ENCODE results near the gene RANBP6. TPM values are rescaled to one million over a fixed set of nuclear protein-coding genes. Genes with fewer than 3 reads are reported as not detected.

The RANBP6 gene
- polyA plus RNA-seq, 1 donor, result 21.2 TPM

- DNase-seq, result peak; percentile 97 to 98
- 5% methylated on average over 4 of the region's 40 CpGs for WGBS (ENCODE audit: insufficient coverage, low lambda C conversion rate)
- peaks cover 6% of the 10 kb centered on the region for H3K36me3 ChIP-seq (ENCODE audit: control insufficient read depth, insufficient read depth, low read length)
- no peaks in the 10 kb centered on the region for H3K27me3 ChIP-seq (ENCODE audit: control insufficient read depth, insufficient read depth, low read length)
- H3K4me1 ChIP-seq (ENCODE audit: control insufficient read depth, insufficient read depth, low read length), result peaks cover 13% of the 10 kb centered on the region
- H3K27ac ChIP-seq (ENCODE audit: low read length), result peak overlapping the region; percentile 98
- H3K9me3 ChIP-seq (ENCODE audit: control insufficient read depth, low read depth, low read length), result peaks cover 2% of the 10 kb centered on the region
- H3K4me3 ChIP-seq (ENCODE audit: low read length), result peak overlapping the region; percentile 90
Measured at GRCh38 chr9:6008169-6008979, 7.0 kb downstream of the RANBP6 start.

- peaks cover 2% of the 10 kb centered on the region for H3K9me3 ChIP-seq (ENCODE audit: control insufficient read depth, low read depth, low read length)
- H3K4me3 ChIP-seq (ENCODE audit: low read length), result peak overlapping the region; percentile 90
- peak overlapping the region; percentile 98 for H3K27ac ChIP-seq (ENCODE audit: low read length)
- DNase-seq, result peak; percentile 85 to 90
- H3K36me3 ChIP-seq (ENCODE audit: control insufficient read depth, insufficient read depth, low read length), result peaks cover 4% of the 10 kb centered on the region
- no CpG with 5 or more reads among the region's 54 CpGs for WGBS (ENCODE audit: insufficient coverage, low lambda C conversion rate)
- H3K4me1 ChIP-seq (ENCODE audit: control insufficient read depth, insufficient read depth, low read length), result peaks cover 13% of the 10 kb centered on the region
- no peaks in the 10 kb centered on the region for H3K27me3 ChIP-seq (ENCODE audit: control insufficient read depth, insufficient read depth, low read length)
Measured at GRCh38 chr9:6007770-6008168, 7.7 kb downstream of the RANBP6 start.

- peaks cover 2% of the 10 kb centered on the region for H3K9me3 ChIP-seq (ENCODE audit: control insufficient read depth, low read depth, low read length)
- peak overlapping the region; percentile 90 for H3K4me3 ChIP-seq (ENCODE audit: low read length)
- no peaks in the 10 kb centered on the region for H3K27me3 ChIP-seq (ENCODE audit: control insufficient read depth, insufficient read depth, low read length)
- peak overlapping the region; percentile 98 for H3K27ac ChIP-seq (ENCODE audit: low read length)
- peaks cover 4% of the 10 kb centered on the region for H3K36me3 ChIP-seq (ENCODE audit: control insufficient read depth, insufficient read depth, low read length)
- H3K4me1 ChIP-seq (ENCODE audit: control insufficient read depth, insufficient read depth, low read length), result peaks cover 13% of the 10 kb centered on the region
- peak; percentile 80 to 90 for DNase-seq
- no CpG with 5 or more reads among the region's 59 CpGs for WGBS (ENCODE audit: insufficient coverage, low lambda C conversion rate)
Measured at GRCh38 chr9:6007058-6007769, 8.2 kb downstream of the RANBP6 start.

- peak overlapping the region; percentile 98 for H3K27ac ChIP-seq (ENCODE audit: low read length)
- DNase-seq, result no peak
- H3K36me3 ChIP-seq (ENCODE audit: control insufficient read depth, insufficient read depth, low read length), result peaks cover 4% of the 10 kb centered on the region
- no peaks in the 10 kb centered on the region for H3K27me3 ChIP-seq (ENCODE audit: control insufficient read depth, insufficient read depth, low read length)
- peak overlapping the region; percentile 90 for H3K4me3 ChIP-seq (ENCODE audit: low read length)
- H3K9me3 ChIP-seq (ENCODE audit: control insufficient read depth, low read depth, low read length), result peaks cover 2% of the 10 kb centered on the region
- 17% methylated on average over 1 of the region's 13 CpGs for WGBS (ENCODE audit: insufficient coverage, low lambda C conversion rate)
- H3K4me1 ChIP-seq (ENCODE audit: control insufficient read depth, insufficient read depth, low read length), result peaks cover 13% of the 10 kb centered on the region
Measured at GRCh38 chr9:6006749-6007057, 8.7 kb downstream of the RANBP6 start.

GRCh38 chr9:6000955-6001354, 14.5 kb downstream of the RANBP6 start:
- Histone ChIP-seq H3K4me3 (ENCODE audit: low read length) (no peak overlapping the region), H3K36me3 (ENCODE audit: control insufficient read depth, insufficient read depth, low read length) (peaks cover 4% of the 10 kb centered on the region), H3K27ac (ENCODE audit: low read length) (no peak overlapping the region), H3K27me3 (ENCODE audit: control insufficient read depth, insufficient read depth, low read length) (no peaks in the 10 kb centered on the region), H3K9me3 (ENCODE audit: control insufficient read depth, low read depth, low read length) (no peaks in the 10 kb centered on the region), H3K4me1 (ENCODE audit: control insufficient read depth, insufficient read depth, low read length) (peaks cover 5% of the 10 kb centered on the region)
- DNase-seq, result no peak
- no CpG with 5 or more reads among the region's 2 CpGs for WGBS (ENCODE audit: insufficient coverage, low lambda C conversion rate)

- Histone ChIP-seq H3K4me3 (ENCODE audit: low read length) (no peak overlapping the region), H3K27me3 (ENCODE audit: control insufficient read depth, insufficient read depth, low read length) (no peaks in the 10 kb centered on the region), H3K4me1 (ENCODE audit: control insufficient read depth, insufficient read depth, low read length) (no peaks in the 10 kb centered on the region), H3K9me3 (ENCODE audit: control insufficient read depth, low read depth, low read length) (no peaks in the 10 kb centered on the region), H3K36me3 (ENCODE audit: control insufficient read depth, insufficient read depth, low read length) (no peaks in the 10 kb centered on the region), H3K27ac (ENCODE audit: low read length) (no peak overlapping the region)
- WGBS (ENCODE audit: insufficient coverage, low lambda C conversion rate), result 100% methylated on average over 1 of the region's 2 CpGs
- no peak for DNase-seq
Measured at GRCh38 chr9:5999443-6000101, 15.9 kb downstream of the RANBP6 start.

GRCh38 chr9:5994493-5994892, 20.9 kb downstream of the RANBP6 start:
- 100% methylated on average over 1 of the region's 1 CpG for WGBS (ENCODE audit: insufficient coverage, low lambda C conversion rate)

GRCh38 chr9:5988265-5988664, 27.2 kb downstream of the RANBP6 start:
- 100% methylated on average over 3 of the region's 5 CpGs for WGBS (ENCODE audit: insufficient coverage, low lambda C conversion rate)
- H3K27ac ChIP-seq (ENCODE audit: low read length), result no peak overlapping the region
- no peak overlapping the region for H3K4me3 ChIP-seq (ENCODE audit: low read length)
- peaks cover 13% of the 10 kb centered on the region for H3K36me3 ChIP-seq (ENCODE audit: control insufficient read depth, insufficient read depth, low read length)
- H3K27me3 ChIP-seq (ENCODE audit: control insufficient read depth, insufficient read depth, low read length), result no peaks in the 10 kb centered on the region
- DNase-seq, result no peak
- no peaks in the 10 kb centered on the region for H3K4me1 ChIP-seq (ENCODE audit: control insufficient read depth, insufficient read depth, low read length)
- no peaks in the 10 kb centered on the region for H3K9me3 ChIP-seq (ENCODE audit: control insufficient read depth, low read depth, low read length)

More at GRCh38 chr9:5994493-5994892, 20.9 kb downstream of the RANBP6 start:
- Histone ChIP-seq H3K4me1 (ENCODE audit: control insufficient read depth, insufficient read depth, low read length) (no peaks in the 10 kb centered on the region), H3K36me3 (ENCODE audit: control insufficient read depth, insufficient read depth, low read length) (no peaks in the 10 kb centered on the region), H3K27ac (ENCODE audit: low read length) (no peak overlapping the region), H3K4me3 (ENCODE audit: low read length) (no peak overlapping the region), H3K9me3 (ENCODE audit: control insufficient read depth, low read depth, low read length) (no peaks in the 10 kb centered on the region), H3K27me3 (ENCODE audit: control insufficient read depth, insufficient read depth, low read length) (no peaks in the 10 kb centered on the region)
- DNase-seq, result no peak

GRCh38 chr9:5983042-5983441, 32.4 kb downstream of the RANBP6 start:
- no peak for DNase-seq
- WGBS (ENCODE audit: insufficient coverage, low lambda C conversion rate), result no CpG with 5 or more reads among the region's 2 CpGs
- H3K27me3 ChIP-seq (ENCODE audit: control insufficient read depth, insufficient read depth, low read length), result no peaks in the 10 kb centered on the region
- H3K36me3 ChIP-seq (ENCODE audit: control insufficient read depth, insufficient read depth, low read length), result peaks cover 22% of the 10 kb centered on the region
- no peaks in the 10 kb centered on the region for H3K9me3 ChIP-seq (ENCODE audit: control insufficient read depth, low read depth, low read length)
- H3K4me3 ChIP-seq (ENCODE audit: low read length), result no peak overlapping the region
- no peaks in the 10 kb centered on the region for H3K4me1 ChIP-seq (ENCODE audit: control insufficient read depth, insufficient read depth, low read length)
- H3K27ac ChIP-seq (ENCODE audit: low read length), result no peak overlapping the region

GRCh38 chr9:5982317-5982716, 33.1 kb downstream of the RANBP6 start:
- Histone ChIP-seq H3K4me3 (ENCODE audit: low read length) (no peak overlapping the region), H3K27ac (ENCODE audit: low read length) (no peak overlapping the region), H3K36me3 (ENCODE audit: control insufficient read depth, insufficient read depth, low read length) (peaks cover 20% of the 10 kb centered on the region), H3K4me1 (ENCODE audit: control insufficient read depth, insufficient read depth, low read length) (no peaks in the 10 kb centered on the region), H3K27me3 (ENCODE audit: control insufficient read depth, insufficient read depth, low read length) (no peaks in the 10 kb centered on the region), H3K9me3 (ENCODE audit: control insufficient read depth, low read depth, low read length) (no peaks in the 10 kb centered on the region)
- no peak for DNase-seq
- WGBS (ENCODE audit: insufficient coverage, low lambda C conversion rate), result no CpG with 5 or more reads among the region's 2 CpGs

Data from large intestine (tissue), 3 donors.